ENCODE measurements around the gene FXYD2.

FXYD2 gene

DNA sequence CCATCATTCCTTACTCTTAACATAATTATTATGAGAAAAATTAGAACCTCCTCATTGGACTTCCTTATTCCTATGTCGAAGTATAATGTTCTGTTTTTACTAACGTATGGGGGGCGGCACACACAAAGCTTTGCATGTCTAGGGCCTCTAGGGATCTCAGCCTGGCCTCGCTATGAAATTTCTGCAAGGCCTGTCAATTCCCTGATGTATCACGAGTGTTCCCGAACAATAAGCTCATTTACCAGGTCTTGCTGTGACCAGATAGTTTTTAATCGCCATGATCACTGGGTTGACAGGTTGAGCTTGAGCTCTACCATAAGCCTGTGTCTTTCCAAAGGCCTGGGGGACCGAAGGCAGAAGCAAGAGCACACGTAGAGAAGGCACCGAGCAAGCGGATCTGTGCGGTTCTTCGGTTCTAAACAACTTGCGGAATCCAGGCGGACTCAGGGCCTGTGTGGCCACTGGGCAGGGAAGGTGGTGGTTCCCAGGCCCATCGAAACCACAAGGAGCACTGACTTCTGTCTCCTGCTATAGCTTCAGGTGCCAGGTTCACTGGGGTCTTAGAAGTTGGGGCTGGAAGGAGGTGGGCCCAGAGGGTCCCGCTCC is 10.4 kb upstream of the FXYD2 start:
- no peak for DNase-seq

GRCh38 chr11:117834068-117834810 is 9.7 kb upstream of the FXYD2 start:
- DNase-seq: no peak

DNA sequence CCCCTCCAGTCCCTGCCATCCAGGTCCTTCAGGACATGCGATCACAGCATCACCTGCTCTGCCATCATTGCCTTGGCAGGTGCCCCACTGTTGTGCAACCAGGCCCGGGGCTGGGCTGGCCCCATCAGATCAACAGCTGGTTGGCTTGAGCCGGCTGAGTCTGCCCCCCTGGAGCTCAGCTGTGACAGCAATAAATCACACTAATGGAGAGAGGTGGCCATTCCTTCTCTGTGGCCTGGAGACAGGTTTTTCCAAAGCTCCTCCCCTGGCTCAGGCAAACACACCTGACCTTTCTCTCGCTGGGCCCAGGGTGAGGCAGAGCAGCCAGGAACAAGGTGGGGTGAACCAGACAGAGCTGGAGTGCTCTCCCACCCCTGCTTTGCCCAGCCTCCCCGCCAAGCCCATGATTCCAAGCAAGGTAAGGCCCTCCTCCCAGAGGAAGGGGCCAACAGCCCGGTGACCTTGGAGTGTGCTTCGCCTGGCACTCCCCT is 8.9 kb upstream of the FXYD2 start:
- no peak for DNase-seq

GRCh38 chr11:117832511-117832910 is 8.0 kb upstream of the FXYD2 start:
- no peak for DNase-seq

GRCh38 chr11:117831661-117832415 is 7.3 kb upstream of the FXYD2 start:
- no peak for DNase-seq

DNA sequence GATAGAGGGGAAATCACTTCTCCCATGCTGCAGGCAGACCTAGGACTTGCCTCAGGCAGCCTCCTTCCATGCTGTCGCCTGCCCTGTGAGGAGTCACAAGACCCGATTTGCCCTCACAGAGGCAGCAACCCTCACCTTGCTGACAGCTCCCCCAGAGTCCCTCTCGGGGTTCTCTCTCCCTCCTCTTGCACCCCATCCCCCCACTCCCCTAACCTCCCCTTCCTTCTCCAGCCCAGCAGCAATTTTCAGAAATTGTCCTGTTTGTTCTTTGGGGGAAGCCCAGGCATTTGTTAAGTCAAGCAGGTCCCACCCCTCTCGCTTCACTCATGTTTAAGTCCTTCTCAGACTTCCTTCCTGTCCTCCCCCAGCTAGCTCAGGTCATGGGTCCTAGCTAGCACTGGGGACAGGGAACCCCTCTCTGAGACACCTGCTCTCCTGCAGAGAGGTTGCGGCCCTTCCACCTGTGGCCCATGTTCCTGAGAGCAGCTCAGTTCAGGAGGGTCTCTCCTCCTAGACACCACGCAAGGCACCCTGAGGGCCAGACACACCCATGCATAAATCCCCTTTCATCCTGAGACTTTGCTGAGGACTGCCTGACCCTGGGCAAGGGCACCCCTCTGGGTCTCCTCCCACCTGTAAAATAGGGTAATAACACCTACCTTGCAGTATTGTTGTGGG is 6.3 kb upstream of the FXYD2 start:
- no peak for DNase-seq

GRCh38 chr11:117830072-117830471 is 5.5 kb upstream of the FXYD2 start:
- DNase-seq: no peak

GRCh38 chr11:117829369-117829725 is 4.8 kb upstream of the FXYD2 start:
- no peak for DNase-seq

DNA sequence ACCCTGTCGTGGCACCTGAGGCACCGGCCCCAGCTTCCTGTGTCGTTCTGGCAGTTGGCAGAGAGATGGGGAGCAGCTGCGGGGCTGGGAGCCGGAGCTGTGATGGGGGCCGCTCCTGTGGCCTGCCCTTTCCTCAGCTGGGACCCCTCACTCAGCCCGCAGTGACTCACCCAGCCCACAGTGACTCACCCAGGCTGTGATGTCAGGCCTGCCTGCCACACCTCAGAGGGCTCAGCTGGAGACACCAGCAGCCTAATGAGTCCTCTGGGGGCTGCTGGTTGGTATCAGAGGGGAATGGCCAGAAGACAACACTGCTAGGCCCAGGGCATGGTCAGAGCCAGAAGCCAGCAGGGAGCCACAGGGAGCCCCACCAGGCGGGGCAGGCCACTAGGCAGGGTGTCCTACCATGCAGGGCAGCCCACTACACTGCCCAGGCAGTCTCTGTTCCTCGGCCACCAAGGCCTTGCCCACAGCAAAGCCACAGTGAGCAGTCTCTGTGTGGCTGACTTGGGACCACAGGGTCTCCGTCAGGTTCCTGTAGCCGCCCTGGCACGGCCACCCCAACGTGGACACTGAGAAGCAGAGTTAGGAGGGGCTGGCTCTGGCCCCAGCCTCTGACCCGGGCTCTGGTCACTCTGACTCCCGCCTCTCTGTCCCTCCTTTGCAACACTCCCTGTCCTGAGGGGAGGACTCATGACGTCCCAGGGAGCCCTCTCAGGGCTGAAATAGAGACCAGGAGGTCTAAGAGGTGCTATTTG is 4.2 kb upstream of the FXYD2 start:
- peak; percentile 91 for DNase-seq

DNA sequence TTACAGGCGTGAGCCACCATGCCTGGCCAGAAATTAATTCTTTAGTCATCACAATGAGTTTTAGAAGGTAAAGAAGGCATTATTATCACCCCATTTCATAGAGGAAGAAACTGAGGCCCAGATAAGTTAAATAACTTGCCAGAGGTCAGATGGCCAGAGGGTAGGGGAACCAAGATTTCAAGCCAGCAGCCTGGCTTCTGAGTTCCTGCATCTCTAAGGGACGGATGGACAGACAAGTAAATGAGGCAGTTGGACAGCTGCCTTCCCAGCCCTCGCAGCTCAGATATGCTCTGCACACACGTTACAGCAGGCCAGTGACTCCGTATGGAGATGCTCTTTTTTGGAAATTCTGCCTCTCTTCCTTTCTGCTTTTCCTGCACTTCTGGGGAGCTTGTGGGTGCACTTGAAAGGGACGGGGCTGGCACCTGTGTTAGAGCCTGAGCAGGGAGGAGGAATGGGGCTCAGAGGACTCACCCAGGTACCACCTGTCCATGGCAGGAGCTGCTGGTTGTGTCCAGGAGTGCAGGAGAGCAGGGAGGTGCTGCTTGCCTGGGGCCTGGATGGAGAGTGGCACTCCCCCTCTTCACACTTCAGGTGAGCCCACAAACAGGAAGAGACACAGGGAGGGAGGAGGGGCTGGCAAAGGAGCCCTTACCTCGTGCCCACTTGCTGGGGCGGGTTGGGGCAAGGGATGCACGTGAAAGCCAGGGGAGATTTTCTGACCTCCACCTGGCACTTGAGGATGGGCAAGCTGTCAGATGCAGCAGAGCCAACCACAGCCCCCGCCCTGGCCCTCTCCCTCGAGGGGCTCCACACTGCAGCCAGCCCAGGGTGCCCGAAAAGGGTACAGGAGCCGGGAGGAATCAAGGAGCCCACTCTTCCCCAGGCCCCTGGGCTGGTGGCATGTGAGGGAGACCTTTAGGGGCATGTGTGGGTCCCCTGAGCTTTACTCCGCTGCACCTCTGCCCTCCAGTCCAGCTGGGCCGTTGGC is 3.3 kb upstream of the FXYD2 start:
- DNase-seq: peak; percentile 55

DNA sequence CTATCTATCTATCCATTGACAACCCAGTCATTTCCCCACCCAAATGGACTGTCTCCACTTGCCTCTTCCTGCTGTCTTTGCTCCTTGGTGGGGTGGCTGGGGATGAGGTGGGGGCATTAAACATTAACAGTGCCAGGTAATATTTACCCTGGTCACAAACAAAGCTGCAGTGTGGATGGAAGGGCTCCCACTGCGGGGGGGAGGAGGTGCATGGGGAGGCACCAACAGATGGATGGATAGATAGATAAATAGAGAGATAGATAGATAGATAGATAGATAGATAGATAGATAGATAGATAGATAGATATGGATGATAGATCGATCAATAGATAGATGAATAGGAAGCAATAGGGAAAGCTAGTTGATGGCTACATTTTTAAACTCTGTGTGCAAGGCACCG is 2.3 kb upstream of the FXYD2 start:
- no peak for DNase-seq

GRCh38 chr11:117826190-117826570 is 1.6 kb upstream of the FXYD2 start:
- DNase-seq: no peak

GRCh38 chr11:117825538-117826189 is 1.1 kb upstream of the FXYD2 start:
- no peak for DNase-seq

- no peak for DNase-seq
These were observed 561 bp downstream of the FXYD2 start for GRCh38 chr11:117823946-117824420.

- no peak for DNase-seq
These were observed 1.1 kb downstream of the FXYD2 start for GRCh38 chr11:117823294-117823945.

DNA sequence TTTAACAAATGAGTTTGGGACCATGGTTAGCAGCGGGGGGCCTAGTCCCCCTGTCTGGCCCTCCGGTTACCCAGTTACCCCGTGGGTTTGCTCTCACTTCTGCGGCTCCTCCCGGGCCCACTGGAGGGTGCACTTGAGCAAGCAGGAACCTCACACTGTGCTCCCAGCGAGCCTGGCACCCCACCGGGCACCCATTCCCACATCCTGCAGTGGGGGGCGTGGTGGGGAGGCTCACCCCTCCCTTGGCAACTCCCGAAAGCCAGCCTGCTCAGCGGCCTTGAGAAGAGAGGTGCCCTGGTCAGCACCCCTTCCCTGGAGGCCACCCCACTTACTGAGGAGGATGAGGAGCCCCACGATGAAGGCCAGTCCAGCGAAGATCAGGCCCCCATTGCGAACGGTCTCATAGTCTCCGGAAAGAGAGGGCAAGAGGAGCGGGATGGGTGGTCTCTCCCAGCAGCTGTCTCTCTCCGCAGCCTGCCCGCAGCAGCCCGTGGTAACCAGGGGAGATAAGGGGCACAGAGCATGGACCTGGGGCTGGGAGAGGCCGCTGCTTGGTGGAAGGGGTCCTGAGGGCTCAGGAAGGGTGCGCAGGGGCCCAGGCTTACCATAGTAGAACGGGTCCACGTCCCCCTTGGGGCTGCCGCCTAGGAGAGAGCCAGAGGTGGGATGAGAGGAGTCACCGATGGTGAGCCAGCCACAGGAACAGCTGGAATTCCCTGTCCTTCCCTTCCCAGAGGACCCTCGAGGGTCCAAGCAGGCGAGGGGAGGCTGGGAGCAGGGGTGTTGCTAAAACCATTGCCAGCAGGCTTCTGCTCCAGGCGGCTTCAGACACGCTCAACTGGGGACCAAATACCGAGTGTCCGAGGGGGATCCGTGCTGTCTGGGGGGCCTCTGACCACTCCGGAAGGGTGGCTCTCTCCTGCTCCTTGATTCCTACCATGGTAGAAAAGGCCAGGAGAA is 2.2 kb downstream of the FXYD2 start:
- no peak for DNase-seq

- DNase-seq: no peak
These were observed 3.1 kb downstream of the FXYD2 start for GRCh38 chr11:117821431-117821830.

- no peak for DNase-seq
These were observed 4.0 kb downstream of the FXYD2 start for GRCh38 chr11:117820516-117820915.

DNA sequence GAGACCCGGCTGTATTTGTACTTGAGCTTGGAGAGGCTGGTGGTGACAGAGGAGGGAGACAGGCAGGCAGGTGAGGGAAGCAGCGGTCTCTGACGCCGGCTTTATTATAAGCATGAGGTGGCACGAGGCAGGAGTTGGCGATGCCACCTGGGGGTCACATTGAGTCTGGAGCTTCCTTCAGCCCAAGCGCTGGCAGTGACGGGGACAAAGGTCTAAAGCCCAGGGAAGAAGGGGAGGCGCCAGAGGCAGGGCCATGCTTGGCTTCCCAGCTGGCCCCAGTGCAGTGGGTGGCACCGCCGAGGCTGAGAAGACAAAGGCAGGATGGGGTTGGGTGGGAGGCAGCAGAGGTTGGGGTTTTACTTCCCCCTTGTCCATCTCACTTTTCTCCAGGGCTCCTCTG is 4.5 kb downstream of the FXYD2 start:
- DNase-seq: no peak
